Measurements from ENCODE around the gene NKX1-2.

The NKX1-2 gene

DNA sequence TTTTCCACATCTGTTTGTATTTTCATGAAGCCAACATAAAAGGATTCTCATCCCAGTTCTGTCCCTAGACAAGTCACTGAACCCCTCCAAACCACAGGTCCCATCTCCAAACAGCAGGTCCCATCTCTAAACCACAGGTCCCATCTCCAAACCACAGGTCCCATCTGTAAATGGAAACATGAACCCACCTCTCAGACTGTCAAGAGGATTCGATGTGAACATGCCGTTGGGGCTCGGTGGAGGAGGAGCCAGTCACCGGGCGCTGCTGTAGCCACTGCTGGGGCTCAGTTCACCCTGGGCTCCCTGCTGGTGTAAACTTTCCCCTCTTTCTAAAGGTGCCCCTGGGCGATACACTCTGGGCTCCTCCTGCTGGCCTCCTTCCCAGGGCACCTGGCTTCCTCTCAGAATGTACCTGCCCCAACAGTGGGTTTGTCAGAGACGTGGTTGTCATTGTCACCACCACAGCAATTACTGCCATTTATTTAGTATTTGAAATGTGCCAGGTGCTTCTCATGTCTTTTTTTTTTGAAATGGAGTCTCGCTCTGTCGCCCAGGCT lies 24.8 kb upstream of the NKX1-2 start:
- no peak for DNase-seq (ENCODE audit: low spot score)

DNA sequence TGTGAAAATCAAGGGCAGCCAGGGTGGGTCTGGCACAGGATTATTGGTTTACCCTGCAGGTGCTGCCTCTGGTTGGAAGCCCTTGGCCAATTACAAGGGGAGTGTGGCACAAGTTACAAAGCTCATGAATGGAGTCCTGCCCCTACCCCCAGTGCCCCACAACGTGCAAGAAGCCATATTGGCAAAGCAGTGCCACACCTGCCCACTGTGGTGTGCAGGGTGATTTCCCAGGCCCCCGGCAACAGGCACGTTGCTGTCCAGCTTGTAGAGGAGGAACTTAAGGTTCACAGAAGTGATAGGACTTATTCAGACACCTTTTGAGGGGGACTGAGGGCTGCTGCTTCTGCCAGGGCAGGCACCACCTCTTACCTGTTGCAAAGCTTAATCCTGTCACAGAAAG lies 23.2 kb upstream of the NKX1-2 start:
- DNase-seq (ENCODE audit: low spot score), result no peak

DNA sequence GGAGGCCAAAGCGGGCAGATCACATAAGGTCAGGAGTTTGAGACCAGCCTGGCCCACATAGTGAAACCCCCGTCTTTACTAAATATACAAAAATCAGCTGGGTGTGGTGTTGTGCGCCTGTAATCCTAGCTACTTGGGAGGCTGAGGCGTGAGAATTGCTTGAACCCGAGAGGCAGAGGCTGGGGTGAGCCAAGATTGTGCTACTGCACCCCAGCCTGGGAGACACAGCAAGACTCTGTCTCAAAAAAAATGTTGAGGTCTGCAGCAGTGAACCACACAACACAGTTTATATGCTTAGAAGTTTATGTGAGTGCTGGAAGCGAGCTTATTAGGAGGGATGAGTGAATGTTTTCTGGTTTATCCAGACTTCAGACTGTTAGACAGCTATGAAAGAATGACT lies 22.2 kb upstream of the NKX1-2 start:
- no peak for DNase-seq (ENCODE audit: low spot score)

DNA sequence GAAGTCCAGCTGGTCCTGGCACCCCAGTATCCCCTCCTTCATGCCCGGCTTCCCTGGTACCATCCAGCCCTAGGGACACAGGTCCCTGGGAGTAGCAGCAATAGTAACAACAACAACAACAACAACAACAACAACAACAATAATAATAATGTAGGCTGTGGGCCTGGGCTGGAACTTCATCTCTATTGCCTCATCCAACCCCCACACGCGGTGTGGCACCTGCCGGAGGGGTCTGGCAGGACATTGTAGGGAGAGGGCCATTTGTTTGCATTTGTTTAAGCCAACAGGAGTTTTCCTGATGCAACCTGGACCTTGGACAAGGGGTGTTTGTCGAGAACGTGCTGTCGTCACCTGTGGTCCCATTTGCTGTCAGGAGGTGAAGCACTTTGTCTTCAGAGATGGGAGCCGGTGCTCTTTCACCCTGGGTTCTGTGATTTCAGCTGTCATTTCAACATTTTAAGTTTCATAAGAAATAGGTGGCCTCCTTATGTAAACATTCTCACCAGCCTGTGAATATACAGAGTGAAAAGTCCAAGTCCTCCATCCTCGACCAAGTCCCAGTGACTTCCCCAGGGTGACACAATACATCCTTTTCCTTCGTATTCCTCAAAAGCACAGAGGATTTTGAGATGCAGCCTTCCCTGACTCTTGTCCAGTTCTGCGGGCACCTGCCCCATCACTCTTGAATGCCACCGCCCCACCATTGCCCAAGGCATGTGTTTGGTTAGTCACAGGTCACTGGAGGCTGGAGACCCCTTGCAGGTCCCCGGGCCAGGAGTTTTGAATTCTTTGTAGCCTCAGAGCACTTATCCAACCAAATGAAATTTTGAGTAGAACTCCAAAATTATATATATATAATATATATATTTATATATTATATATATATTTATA lies 21.0 kb upstream of the NKX1-2 start:
- DNase-seq (ENCODE audit: low spot score), result no peak

DNA sequence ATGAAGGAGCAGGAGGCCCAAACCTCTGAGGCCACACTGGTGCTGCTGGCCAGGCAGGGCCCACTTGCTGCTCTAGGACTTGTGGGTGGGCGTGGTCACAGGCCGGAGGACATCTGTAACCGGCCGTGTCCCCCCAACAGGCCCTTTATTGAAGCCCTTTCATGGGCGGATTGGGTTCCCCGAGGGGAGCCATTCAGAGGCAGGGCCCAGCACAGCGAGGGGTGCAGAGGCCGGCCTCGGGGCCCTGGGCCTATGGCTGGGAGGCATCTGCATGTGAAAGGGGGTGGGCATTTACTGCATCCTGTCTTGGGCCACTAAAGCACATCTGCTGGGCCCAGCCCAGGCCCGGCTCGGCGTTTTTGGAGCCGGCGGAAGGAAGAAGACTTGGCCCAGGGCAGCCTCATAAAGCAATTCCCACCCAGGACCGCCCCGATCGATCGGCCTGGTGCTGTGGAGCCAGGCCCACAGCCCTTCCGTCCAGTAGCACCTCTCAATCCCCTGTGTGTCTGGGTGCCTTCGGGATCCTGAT lies 20.2 kb upstream of the NKX1-2 start:
- DNase-seq (ENCODE audit: low spot score), result no peak

DNA sequence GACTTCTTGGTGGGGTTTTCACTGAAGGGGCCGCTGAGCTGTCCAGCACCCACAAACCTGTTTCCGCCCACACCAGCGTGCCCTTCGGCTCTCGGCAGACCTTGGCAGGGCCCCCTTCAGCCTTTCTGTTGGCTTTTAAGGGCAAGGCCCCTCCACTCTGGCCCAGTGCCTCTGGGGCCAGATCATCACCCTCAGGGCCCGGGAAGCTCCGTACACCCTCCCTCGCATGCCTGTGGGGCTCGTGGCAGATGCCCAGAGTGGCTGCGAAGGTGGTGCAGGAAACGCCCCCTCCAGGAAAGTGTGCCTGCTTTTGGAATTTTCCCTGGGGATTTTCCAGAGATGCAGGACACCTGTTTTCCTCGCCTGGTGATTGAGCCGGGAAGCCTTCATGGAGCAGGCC lies 18.8 kb upstream of the NKX1-2 start:
- DNase-seq (ENCODE audit: low spot score), result no peak

DNA sequence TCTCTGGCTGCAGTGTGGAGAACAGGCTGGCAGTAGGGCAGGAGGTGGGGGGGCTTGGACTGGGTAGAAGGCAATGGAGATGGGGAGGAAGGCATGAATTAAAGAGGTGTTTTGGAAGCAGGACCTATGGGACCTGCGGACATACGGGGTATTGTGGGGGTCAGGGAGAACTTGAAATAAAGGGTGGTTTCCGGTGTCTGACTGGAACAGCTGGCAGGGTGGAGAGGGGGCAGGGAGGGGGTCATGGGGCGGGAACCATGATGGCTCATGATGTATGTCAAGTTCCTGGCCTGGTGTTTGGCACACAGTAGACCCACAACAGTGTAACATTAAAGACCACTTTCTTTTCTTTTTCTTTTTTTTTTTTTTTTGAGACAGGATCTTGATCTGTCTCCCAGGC lies 17.3 kb upstream of the NKX1-2 start:
- DNase-seq (ENCODE audit: low spot score), result no peak

DNA sequence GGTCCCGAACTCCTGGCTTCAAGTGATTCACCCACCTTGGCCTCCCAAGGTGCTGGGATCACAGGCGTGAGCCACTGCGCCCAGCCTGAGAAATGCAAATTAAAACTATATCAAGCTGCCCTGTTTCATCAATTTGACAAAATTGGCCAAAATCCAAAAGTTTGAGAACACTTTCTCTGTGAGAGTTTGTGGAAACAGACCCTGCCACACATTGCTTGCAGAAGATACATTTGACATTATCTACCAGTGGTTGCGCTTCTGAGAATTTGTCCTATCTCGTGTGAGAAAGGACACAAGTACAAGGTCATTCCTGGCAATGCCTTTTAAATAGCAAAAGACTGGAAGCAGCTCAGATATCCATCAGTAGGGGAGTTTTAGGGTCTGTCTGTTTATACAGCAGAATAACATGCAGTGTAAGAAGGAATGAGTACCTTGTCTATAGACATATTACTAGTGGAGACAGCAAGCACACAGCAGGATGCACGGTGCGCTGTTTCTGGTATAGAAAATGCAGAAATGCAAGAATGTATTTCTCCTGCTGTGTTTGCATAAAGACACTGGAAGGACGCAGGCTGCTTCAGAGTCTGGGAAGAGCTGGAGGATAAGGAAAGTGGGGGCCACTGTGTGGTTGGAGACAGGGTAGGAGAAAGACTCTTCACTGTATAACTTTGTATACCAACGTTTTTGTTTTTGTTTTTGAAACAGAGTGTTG lies 16.1 kb upstream of the NKX1-2 start:
- DNase-seq (ENCODE audit: low spot score), result no peak

DNA sequence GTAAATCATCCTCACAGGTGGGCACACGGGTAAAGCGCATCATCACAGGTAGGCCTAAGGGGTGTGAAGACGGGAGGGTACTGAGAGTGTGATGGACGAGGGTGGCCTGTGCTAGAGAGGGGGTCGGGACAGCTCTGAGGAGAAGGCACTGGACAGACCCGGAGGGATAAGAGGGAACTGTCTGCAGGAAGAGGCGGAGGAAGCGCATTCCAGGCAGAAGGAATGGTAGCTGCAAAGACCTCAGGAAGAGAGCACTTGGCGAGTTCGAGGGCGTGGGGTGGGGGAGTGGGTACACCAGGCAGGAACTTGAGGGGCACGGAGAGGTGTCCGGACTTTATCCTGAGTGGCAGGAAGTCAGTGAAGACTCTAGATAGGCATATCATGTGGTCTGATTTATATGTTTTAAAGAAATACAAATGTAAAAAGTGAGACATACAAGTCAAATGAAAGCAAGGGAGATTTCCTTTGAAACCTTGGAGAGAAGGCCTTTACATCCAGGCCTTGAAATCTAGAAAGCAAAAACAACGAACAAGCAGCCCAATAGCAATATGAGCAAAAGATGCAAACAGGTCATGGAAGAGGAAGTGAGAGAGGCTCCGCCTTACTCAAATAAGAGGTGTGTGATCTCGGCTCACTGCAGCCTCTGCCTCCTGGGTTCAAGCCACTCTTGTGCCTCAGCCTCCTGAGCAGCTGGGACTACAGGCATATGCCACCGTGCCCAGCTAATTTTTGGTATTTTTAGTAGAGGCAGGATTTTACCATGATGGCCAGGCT lies 15.4 kb upstream of the NKX1-2 start:
- DNase-seq (ENCODE audit: low spot score), result no peak

DNA sequence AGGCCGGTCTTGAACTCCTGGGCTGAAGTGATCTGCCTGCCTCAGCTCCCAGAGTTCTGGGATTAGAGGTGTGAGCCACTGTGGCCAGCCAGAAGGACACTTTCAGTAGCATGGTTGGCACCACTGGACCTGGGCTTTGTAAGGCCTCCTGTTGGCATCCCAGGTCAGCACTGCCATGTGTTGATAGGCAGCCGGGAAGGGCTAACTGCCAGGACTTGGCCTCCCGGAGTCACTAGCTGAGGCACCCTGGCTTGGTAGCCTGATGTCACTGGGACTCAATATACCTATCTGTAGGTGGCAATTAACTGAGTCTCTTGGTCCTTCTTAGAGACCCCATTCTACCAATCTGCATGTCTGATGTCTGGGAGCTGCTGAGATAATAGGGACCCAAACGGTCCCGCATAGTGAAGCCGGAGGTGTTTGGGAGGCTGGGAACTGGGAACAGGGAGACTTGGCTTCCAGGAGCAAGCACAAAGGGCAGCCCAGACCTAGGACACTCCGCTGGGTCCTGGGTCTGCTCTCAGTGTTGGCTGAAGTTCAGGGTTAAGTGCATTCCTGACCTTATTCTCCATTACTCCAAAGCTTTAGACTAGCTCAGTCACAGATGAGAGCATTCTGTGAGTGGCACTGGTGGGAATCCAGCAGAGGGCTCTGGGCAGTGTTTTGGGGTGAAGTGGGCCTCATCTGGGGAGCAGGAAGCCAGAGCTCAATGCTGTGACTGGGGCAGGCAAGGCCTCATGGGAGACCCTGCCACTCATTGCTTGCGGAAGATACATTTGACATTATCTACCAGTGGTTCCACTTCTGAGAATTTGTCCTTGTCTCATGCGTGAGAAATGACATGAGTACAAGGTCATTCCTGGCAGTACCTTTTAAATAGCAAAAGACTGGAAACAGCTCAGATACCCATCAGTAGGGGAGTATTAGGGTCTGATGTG lies 14.5 kb upstream of the NKX1-2 start:
- DNase-seq (ENCODE audit: low spot score), result no peak

DNA sequence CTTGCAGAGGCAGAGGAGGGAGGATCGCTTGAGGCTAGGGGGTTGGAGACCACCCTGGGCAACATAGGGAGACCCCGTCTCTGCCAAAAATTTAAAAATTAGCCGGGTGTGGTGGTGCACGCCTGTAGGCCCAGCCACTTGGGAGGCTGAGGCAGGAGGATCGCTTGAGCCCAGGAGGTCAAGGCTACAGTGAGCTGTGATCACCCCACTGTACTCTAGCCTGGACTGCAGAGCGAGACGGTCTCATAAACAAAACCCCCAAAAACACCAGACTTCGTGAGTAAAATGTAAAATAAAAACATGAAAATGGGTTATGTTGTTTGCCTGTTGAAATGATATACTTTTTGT lies 12.5 kb upstream of the NKX1-2 start:
- DNase-seq (ENCODE audit: low spot score), result no peak

DNA sequence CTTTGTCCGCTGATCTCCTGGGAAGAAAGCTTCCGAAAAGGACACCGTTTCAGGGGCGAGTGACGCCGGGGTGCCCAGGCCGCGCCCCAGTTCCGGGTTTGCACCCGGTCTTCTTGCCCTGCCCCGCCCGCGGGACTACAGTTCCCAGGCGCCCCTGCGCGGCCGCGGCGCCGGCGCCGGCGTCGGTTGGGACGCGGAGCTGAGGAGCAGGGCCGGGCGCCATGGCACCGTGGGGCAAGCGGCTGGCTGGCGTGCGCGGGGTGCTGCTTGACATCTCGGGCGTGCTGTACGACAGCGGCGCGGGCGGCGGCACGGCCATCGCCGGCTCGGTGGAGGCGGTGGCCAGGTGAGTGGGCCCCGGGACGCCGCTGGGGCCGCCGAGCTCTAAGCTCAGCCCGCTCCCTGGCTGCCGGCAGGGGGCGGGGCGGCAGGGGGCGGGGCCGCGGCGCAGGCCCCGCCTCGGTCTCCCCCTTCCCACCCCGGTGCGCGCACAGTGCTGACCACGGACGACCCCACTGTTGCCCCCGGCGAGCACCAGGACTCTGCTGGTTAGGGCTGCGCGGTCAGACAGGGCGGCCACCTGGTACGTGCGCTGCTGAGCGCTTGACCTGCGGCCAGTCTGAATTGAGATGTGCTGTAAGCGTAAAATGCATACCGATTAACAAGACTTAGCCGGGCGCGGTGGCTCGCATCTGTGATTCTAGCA lies 12.0 kb upstream of the NKX1-2 start, which contains the start of gene LHPP:
TSS of gene LHPP (plus strand) at position 182 of the 706 bp plus-strand sequence. CDS start at position 222, 40 bp downstream.
- peak; percentile 94 for DNase-seq (ENCODE audit: low spot score)

DNA sequence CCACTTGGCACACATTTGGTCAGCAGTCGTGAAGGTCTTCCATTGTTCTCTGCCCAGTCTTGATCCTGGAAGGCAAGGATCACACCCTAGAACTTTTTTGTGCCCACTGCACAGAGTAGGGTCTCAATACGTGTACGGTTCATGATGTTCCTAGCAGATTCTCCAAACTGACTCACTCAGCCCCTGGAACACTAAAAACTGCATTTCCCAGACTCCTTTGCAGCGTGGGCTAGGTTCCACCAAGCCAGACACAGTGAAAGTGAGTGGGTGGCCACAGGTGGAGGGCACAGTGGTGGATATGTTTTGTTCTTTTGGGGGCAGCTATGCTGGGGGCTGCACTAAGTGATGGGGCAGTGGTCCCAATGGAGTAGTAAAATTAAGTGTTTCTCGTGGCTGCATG lies 10.3 kb upstream of the NKX1-2 start:
- no peak for DNase-seq (ENCODE audit: low spot score)

DNA sequence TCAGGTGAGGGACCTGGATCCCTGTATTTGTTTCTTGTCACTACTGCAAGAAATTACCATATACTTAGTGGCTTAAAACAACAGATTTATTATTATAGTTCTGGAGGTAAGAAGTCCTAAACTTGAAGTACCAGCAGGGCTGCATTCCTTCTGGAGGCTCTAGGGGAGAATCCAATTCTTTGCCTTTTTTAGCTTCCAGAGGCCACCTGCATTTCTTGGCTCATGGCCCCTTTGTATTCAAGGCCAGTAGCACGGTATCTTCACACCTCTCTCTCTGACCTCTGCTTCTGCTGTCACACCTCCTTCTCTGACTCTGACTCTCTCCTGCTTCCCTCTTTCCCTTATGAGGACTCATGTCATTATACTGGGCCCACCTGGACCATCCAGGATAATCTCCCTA lies 9.6 kb upstream of the NKX1-2 start:
- DNase-seq (ENCODE audit: low spot score), result no peak

DNA sequence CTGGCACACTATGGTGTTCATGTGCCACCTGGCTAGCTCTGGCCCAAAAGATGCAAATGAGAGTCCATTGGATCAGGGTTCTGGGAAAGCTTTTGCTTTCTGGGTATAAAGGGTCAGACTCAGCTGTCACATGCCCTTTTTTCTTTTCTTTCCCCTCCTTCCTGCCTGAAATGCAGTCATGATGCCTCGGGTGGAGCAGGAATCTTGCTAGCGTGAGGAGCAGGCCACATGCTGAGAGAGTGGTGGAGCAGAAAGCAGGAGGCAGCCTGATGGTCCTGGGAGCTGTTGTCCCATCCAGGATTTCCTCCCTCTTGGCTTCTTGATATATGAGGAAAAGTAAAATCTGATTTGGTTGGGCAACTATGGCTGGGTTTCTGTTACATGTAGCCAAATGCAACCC lies 9.1 kb upstream of the NKX1-2 start:
- no peak for DNase-seq (ENCODE audit: low spot score)

DNA sequence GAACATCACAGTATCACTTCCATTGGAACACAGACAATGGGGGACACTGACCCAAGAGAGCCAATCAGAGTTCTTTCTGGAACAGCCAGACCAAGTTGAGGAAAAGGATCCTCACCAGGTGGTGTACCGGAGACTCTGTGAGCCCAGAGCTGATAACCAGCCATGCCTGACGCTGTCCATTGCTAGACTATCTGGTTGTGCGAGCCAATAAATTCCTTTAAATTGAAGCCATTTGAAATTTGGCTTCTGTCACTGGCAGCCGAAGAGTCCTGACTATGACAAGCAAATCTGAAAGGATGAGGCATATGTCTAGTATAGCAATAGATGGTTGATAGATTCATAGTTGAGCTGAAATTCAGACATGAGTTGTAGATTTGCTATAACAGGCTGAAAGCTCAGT lies 8.6 kb upstream of the NKX1-2 start:
- no peak for DNase-seq (ENCODE audit: low spot score)

DNA sequence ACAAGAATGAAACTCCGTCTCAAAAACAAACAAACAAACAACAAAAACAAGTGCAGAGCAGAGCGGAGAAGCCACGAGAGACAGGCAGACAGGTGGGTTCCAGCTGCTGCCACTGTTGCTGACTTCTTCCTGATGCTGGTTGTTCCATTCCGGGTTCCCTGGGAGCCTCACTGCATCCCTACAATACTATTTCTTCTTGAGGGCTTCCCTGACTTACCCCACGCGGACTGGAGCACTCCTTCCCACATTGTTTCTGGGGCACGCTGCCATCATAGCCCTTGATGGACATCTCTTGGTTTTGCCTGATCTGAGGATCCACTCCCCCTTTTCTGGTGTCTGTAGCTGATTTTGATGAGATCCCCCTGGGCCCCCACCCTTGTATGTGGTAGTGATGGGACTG lies 5.6 kb upstream of the NKX1-2 start:
- DNase-seq (ENCODE audit: low spot score), result no peak

DNA sequence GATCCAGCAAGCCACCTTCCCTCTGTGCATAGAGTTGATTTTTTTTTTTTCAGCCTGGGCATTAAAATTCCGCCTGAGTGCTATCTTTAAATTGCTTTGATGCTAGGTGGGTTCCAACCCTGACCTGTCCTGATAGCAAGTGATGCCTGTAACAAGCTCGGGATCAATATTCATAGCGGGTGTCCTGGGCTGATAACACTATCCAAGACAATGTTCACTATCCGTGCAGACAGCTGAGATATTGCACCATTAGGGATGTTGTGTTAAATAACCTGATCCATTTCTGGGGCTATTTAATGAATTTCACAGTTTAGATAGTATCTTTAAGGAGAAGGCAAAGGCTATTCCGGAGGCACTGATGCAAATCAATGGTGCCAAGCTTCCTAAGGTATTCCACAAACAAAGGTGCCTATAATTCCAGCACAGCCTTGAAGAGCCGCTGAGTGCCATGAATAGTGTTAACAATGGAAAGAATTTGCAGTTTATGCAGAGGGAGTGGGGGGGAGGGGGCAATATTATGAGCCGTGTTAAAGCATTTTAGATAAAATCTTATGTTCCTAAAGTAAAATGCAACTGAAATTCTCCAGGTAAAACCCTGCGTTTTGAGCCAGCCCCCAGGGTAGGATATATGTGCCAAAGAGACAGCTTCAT lies 4.2 kb upstream of the NKX1-2 start:
- no peak for DNase-seq (ENCODE audit: low spot score)

DNA sequence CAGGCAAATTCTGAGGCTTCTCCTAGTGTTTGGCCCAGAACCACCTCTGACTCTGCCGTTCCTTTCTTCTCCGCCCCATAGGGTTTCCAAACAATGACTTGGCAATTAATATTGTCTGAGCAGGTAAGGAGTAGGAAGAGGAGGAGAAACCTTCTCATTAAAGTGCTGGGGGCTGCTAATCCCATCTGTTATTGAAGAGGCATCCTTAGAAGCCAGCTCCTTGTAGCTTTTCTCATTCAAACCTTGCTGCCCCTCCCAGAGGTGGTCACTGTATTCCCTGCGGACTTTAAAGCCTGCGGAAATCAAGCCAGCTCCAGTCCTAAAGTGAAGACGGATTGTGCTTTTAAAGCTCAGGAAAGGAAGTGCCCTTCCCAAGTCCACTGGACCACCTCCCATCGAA lies 1.4 kb upstream of the NKX1-2 start:
- DNase-seq (ENCODE audit: low spot score), result no peak

DNA sequence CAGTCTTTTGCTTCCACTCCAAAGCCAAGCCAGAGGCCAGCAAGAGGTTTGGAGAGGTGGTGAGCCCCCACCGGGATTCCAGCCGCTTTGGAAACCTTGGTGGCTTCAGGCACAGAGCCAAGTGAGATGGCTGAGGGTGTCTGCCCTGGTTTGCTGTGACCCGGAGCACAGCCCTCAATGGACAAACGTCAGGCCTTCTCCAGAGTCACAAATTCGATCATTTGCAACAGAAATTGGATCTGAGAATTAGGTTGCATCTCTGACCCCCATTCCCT lies 885 bp upstream of the NKX1-2 start:
- DNase-seq (ENCODE audit: low spot score), result no peak

All from AG08395 (cell line).